ENCODE data around the gene FOXP1. TPM values are rescaled to one million over a fixed set of nuclear protein-coding genes. Genes with fewer than 3 reads are reported as not detected.

The FOXP1 gene
- total and polyA plus RNA-seq, 2 donors, result 26.1 to 42.3 TPM

DNA sequence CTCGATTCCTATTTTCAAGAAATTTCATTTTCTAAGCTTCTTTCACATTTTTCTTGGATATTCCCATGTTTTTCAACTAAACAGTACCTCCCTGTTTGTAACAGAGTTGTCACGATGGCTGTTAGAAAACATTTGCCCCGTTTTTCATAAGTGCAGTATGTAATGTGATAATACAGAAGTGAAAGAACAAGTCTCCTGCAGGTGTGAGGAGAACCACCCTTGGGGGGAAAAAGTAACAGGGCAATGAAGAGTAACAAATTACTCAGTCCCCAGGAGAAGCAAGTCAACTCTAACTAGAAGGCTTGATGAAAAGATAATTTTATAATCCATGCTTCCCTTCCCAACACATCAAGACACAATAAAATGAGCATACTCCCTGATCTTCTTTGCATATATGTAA lies 493.3 kb downstream of the FOXP1 start:
- 93% methylated on average over 3 of the region's 3 CpGs for WGBS
- H3K27ac ChIP-seq (ENCODE audit: low read depth in 1 of 2, low read length in 1 of 2), result no peak overlapping the region
- H3K4me1 ChIP-seq (ENCODE audit: control insufficient read depth in 2 of 2, insufficient read depth in 2 of 2, low read length in 2 of 2), result peaks cover 7 to 17% of the 10 kb centered on the region in 2 donors
- no peaks in the 10 kb centered on the region for H3K9me3 ChIP-seq (ENCODE audit: control insufficient read depth in 2 of 2, insufficient read depth in 1 of 2, low read length in 1 of 2)
- no peaks in the 10 kb centered on the region for H3K27me3 ChIP-seq (ENCODE audit: control insufficient read depth in 2 of 2, insufficient read depth in 1 of 2, low read length in 1 of 2)
- H3K36me3 ChIP-seq (ENCODE audit: control insufficient read depth in 2 of 2, insufficient read depth in 2 of 2, low read length in 1 of 2), result peaks cover 0 to 10% of the 10 kb centered on the region in 2 donors
- H3K4me3 ChIP-seq (ENCODE audit: low read length in 2 of 2), result no peak overlapping the region
- DNase-seq (ENCODE audit: low read depth in 6 of 9, low spot score in 9 of 9), result no peak

DNA sequence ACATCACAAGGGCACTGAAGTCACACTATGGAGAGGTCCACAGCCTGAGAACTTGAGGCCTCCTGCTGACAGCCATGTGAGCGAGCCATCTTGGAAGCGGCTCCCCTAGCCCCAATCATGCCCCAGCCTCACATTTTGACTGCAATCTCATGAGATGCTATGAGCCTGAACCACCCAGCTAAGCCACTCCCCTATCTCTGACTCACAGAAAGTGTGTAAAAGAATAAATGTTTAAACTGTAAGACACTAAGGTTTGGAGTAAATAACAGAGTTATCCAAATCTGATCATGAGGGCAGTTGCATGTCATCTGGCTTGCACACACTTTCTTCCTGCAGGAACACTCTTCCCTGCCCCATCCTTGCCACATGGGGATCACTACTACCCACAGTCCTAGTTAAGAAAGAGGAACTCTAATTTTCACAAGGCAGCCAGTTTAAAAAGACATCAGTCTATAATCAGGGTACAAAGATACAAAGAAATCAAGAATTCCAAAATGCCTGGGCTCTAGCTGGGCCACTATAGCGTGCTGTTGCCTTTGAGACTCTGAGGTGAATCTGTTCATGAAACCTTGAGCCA lies 494.2 kb downstream of the FOXP1 start:
- Histone ChIP-seq H3K36me3 (ENCODE audit: control insufficient read depth in 2 of 2, insufficient read depth in 2 of 2, low read length in 1 of 2) (peaks cover 0 to 5% of the 10 kb centered on the region in 2 donors), H3K27ac (ENCODE audit: low read depth in 1 of 2, low read length in 1 of 2) (no peak overlapping the region), H3K4me1 (ENCODE audit: control insufficient read depth in 2 of 2, insufficient read depth in 2 of 2, low read length in 2 of 2) (peaks cover 7 to 17% of the 10 kb centered on the region in 2 donors), H3K4me3 (ENCODE audit: low read length in 2 of 2) (no peak overlapping the region), H3K27me3 (ENCODE audit: control insufficient read depth in 2 of 2, insufficient read depth in 1 of 2, low read length in 1 of 2) (no peaks in the 10 kb centered on the region), H3K9me3 (ENCODE audit: control insufficient read depth in 2 of 2, insufficient read depth in 1 of 2, low read length in 1 of 2) (no peaks in the 10 kb centered on the region)
- DNase-seq (ENCODE audit: low read depth in 6 of 9, low spot score in 9 of 9), result no peak
- 100% methylated on average over 3 of the region's 3 CpGs for WGBS

DNA sequence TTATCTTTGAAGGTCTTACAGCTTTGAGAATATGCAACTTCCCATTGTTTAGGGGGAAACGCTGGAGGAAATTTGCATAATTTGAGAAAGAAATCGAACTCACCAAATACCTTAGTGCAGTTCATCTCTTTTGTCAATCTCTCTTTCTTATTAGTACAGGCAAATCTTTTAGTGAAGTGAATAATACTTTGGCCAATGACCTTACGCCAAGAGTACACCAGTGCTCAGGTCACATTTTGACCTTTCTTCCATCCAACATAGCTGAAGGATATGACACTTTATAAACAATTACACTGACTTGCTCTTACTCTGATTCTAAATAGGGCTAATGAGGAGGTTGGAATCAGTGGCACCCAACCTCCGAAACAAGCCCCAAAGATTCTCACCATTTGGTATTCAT lies 494.8 kb downstream of the FOXP1 start:
- Histone ChIP-seq H3K27ac (ENCODE audit: low read depth in 1 of 2, low read length in 1 of 2) (no peak overlapping the region), H3K4me3 (ENCODE audit: low read length in 2 of 2) (no peak overlapping the region), H3K36me3 (ENCODE audit: control insufficient read depth in 2 of 2, insufficient read depth in 2 of 2, low read length in 1 of 2) (peaks cover 0 to 5% of the 10 kb centered on the region in 2 donors), H3K27me3 (ENCODE audit: control insufficient read depth in 2 of 2, insufficient read depth in 1 of 2, low read length in 1 of 2) (no peaks in the 10 kb centered on the region), H3K4me1 (ENCODE audit: control insufficient read depth in 2 of 2, insufficient read depth in 2 of 2, low read length in 2 of 2) (peaks cover 7 to 17% of the 10 kb centered on the region in 2 donors), H3K9me3 (ENCODE audit: control insufficient read depth in 2 of 2, insufficient read depth in 1 of 2, low read length in 1 of 2) (no peaks in the 10 kb centered on the region)
- 97% methylated on average over 4 of the region's 4 CpGs for WGBS
- DNase-seq (ENCODE audit: low read depth in 6 of 9, low spot score in 9 of 9), result no peak

DNA sequence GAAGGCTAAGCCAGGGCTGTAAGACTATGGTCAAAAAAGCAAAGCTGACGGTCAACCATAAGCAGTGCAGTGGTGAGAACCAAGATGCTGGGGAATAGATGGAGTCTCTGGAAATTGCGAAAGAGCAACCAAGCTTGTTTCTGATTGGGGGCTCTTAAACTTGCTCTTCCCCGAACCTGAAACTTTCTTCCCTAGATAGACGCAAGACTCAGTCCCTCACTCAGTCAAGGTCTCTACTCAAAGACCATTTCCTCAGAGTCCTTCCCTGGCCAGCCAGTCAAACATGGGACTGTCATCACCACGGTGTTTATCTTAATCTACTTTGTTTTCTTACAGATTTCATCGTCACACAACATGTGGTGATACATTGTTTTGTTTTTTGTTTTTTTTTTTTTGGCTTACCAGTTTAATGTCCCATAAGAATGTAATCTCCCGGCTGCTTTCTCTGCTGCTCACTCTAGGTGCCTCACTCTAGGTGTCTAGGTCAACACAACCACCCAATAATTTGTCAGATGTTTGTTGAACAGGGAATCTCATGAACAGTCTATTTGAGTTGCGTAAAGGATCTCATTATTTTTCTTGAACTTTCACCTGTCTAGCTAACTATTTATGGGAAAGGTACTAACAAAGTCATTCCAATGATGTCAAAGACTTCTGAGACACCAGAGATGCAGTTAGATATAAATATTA lies 495.4 kb downstream of the FOXP1 start:
- H3K4me3 ChIP-seq (ENCODE audit: low read length in 2 of 2), result no peak overlapping the region
- no peak for DNase-seq (ENCODE audit: low read depth in 6 of 9, low spot score in 9 of 9)
- H3K27ac ChIP-seq (ENCODE audit: low read depth in 1 of 2, low read length in 1 of 2), result no peak overlapping the region
- no peaks in the 10 kb centered on the region for H3K27me3 ChIP-seq (ENCODE audit: control insufficient read depth in 2 of 2, insufficient read depth in 1 of 2, low read length in 1 of 2)
- H3K9me3 ChIP-seq (ENCODE audit: control insufficient read depth in 2 of 2, insufficient read depth in 1 of 2, low read length in 1 of 2), result no peaks in the 10 kb centered on the region
- 95% methylated on average over 8 of the region's 8 CpGs for WGBS
- peaks cover 0 to 5% of the 10 kb centered on the region in 2 donors for H3K36me3 ChIP-seq (ENCODE audit: control insufficient read depth in 2 of 2, insufficient read depth in 2 of 2, low read length in 1 of 2)
- H3K4me1 ChIP-seq (ENCODE audit: control insufficient read depth in 2 of 2, insufficient read depth in 2 of 2, low read length in 2 of 2), result peaks cover 7 to 18% of the 10 kb centered on the region in 2 donors

DNA sequence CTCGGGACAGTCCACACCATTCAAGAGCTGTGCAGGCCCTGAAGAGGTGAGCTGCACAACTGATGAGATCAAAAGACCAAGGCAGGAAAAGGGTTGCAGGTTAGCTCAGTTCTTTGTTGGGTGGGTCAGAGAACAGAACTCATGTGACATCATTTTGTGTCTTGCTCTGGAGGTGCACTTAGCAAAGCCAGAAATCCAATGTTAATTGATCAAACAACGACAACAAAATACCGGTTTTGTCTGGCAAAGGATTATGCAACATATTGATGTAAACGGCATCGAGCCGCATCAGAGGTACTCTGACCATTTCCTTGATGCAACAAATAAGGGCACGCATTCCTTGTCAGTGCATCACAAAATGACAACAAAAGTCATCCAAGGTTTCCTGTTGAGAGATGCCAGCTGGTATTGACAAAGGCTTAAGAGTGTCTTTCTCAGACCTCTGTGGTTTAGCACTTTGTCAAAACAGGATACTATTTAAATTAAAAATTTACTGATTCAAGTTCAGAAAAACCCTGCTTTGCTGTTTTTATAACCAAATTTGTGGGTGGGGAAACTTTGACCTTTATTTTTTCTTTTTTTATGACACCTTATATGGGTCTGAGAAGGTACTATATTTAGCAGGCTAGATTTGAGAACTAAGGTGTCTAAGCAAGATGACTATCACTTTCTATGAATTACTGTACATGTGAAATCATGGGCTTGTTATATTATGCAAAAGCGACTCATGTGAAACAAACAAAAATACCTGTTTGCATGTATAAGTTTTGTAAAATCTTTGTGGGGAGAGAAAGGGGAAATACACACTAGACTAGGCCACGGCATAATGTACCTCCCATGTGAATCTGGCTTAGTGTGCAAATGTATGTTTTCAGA lies 496.1 kb downstream of the FOXP1 start:
- H3K36me3 ChIP-seq (ENCODE audit: control insufficient read depth in 2 of 2, insufficient read depth in 2 of 2, low read length in 1 of 2), result peaks cover 0 to 5% of the 10 kb centered on the region in 2 donors
- no peak overlapping the region for H3K4me3 ChIP-seq (ENCODE audit: low read length in 2 of 2)
- no peaks in the 10 kb centered on the region for H3K9me3 ChIP-seq (ENCODE audit: control insufficient read depth in 2 of 2, insufficient read depth in 1 of 2, low read length in 1 of 2)
- no peak overlapping the region for H3K27ac ChIP-seq (ENCODE audit: low read depth in 1 of 2, low read length in 1 of 2)
- no peaks in the 10 kb centered on the region for H3K27me3 ChIP-seq (ENCODE audit: control insufficient read depth in 2 of 2, insufficient read depth in 1 of 2, low read length in 1 of 2)
- DNase-seq (ENCODE audit: low read depth in 6 of 9, low spot score in 9 of 9), result peak in 1 of 9 donors; percentile 48
- WGBS, result 88% methylated on average over 9 of the region's 9 CpGs
- peaks cover 7 to 22% of the 10 kb centered on the region in 2 donors for H3K4me1 ChIP-seq (ENCODE audit: control insufficient read depth in 2 of 2, insufficient read depth in 2 of 2, low read length in 2 of 2)

DNA sequence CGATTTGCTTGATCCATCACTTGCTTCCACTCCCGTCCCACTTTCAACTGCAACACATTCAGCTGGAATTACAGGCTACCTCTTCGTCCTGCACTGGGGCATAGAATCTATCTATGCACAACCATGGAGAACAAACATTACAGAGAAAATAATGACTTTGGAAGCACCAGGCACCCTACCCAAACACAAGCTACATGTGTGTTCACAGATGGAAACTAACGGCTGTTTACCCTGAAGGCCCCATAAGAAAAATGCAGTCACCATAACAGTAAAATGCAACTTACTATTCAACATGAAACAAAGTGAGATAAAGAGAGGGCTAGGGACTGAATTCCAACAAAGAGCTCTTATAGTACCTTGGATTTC lies 496.8 kb downstream of the FOXP1 start:
- no peaks in the 10 kb centered on the region for H3K27me3 ChIP-seq (ENCODE audit: control insufficient read depth in 2 of 2, insufficient read depth in 1 of 2, low read length in 1 of 2)
- peaks cover 7 to 22% of the 10 kb centered on the region in 2 donors for H3K4me1 ChIP-seq (ENCODE audit: control insufficient read depth in 2 of 2, insufficient read depth in 2 of 2, low read length in 2 of 2)
- no peak for DNase-seq (ENCODE audit: low read depth in 6 of 9, low spot score in 9 of 9)
- H3K4me3 ChIP-seq (ENCODE audit: low read length in 2 of 2), result no peak overlapping the region
- H3K36me3 ChIP-seq (ENCODE audit: control insufficient read depth in 2 of 2, insufficient read depth in 2 of 2, low read length in 1 of 2), result peaks cover 0 to 5% of the 10 kb centered on the region in 2 donors
- no peak overlapping the region for H3K27ac ChIP-seq (ENCODE audit: low read depth in 1 of 2, low read length in 1 of 2)
- H3K9me3 ChIP-seq (ENCODE audit: control insufficient read depth in 2 of 2, insufficient read depth in 1 of 2, low read length in 1 of 2), result no peaks in the 10 kb centered on the region
- WGBS, result 97% methylated on average over 4 of the region's 4 CpGs

DNA sequence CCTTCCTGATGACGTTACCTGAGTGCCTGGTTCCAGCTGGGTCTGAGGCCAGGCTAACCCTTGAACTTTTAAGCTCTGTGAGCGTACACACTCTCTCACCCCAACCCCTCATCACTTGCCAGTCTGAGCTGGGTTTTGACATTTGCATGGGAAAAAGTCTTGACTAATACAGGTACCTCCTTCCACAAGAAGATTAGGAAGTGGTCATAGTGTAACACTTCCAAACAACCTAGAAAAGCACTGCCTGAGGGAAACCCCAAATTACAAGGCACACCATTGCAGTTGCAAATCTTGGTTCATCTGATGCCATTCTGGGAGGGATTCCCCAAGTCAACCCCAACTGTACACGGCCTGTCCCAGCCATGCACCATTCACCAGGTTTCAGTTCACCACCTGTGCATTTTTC lies 499.8 kb downstream of the FOXP1 start:
- Histone ChIP-seq H3K4me1 (ENCODE audit: control insufficient read depth in 2 of 2, insufficient read depth in 2 of 2, low read length in 2 of 2) (peaks cover 8 to 23% of the 10 kb centered on the region in 2 donors), H3K27me3 (ENCODE audit: control insufficient read depth in 2 of 2, insufficient read depth in 1 of 2, low read length in 1 of 2) (no peaks in the 10 kb centered on the region), H3K9me3 (ENCODE audit: control insufficient read depth in 2 of 2, insufficient read depth in 1 of 2, low read length in 1 of 2) (no peaks in the 10 kb centered on the region), H3K36me3 (ENCODE audit: control insufficient read depth in 2 of 2, insufficient read depth in 2 of 2, low read length in 1 of 2) (peaks cover 0 to 4% of the 10 kb centered on the region in 2 donors), H3K4me3 (ENCODE audit: low read length in 2 of 2) (no peak overlapping the region), H3K27ac (ENCODE audit: low read depth in 1 of 2, low read length in 1 of 2) (no peak overlapping the region)
- 96% methylated on average over 3 of the region's 3 CpGs for WGBS
- no peak for DNase-seq (ENCODE audit: low read depth in 6 of 9, low spot score in 9 of 9)

DNA sequence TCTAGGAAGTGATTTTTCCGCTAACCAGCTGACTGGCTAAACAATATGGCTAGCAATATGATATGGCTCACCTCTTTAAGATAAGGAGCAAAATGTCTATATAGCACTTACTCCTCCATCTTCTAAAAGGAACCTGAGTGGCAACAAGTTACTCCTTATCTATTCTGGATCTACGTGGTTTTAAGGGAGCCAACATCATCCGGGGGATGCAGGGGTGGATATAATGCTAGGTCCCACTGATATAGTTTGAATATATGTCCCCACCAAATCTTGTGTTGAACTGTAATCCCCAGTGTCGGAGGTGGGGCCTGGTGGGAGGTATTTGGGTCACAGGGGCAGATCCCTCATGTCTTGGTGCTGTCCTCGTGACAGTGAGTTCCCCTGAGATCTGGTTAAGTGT lies 500.7 kb downstream of the FOXP1 start:
- 79% methylated on average over 5 of the region's 5 CpGs for WGBS
- Histone ChIP-seq H3K27me3 (ENCODE audit: control insufficient read depth in 2 of 2, insufficient read depth in 1 of 2, low read length in 1 of 2) (no peaks in the 10 kb centered on the region), H3K4me1 (ENCODE audit: control insufficient read depth in 2 of 2, insufficient read depth in 2 of 2, low read length in 2 of 2) (peaks cover 5 to 18% of the 10 kb centered on the region in 2 donors), H3K27ac (ENCODE audit: low read depth in 1 of 2, low read length in 1 of 2) (no peak overlapping the region), H3K9me3 (ENCODE audit: control insufficient read depth in 2 of 2, insufficient read depth in 1 of 2, low read length in 1 of 2) (no peaks in the 10 kb centered on the region), H3K36me3 (ENCODE audit: control insufficient read depth in 2 of 2, insufficient read depth in 2 of 2, low read length in 1 of 2) (peaks cover 0 to 4% of the 10 kb centered on the region in 2 donors), H3K4me3 (ENCODE audit: low read length in 2 of 2) (no peak overlapping the region)
- peak in 1 of 9 donors; percentile 14 for DNase-seq (ENCODE audit: low read depth in 6 of 9, low spot score in 9 of 9)
